ENCODE results near the gene UBR1.
"Not testable (repeated sequence)": the region's sequence is repeated elsewhere in the genome, so short reads cannot be mapped to it uniquely, and the experiment has no call there.

UBR1 gene

GRCh38 chr15:42903388-42904324, 202.2 kb downstream of the UBR1 start:
- no peak for DNase-seq

DNA sequence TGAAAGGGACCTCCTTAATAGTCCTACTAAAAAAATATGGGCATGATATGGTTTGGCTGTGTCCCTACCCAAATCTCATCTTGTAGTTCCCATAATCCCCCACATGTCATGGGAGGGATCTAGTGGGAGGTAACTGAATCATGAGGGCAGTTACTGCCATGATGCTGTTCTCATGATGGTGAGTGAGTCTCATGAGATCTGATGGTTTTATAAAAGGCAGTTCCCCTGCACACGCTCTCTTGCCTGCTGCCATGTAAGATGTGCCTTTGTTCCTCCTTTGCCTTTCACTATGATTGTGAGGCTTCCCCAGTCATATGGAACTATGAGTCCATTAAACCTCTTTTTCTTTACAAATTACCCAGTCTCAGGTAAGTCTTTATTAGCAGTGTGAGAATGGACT, 211.9 kb downstream of the UBR1 start:
- DNase-seq, result not testable (repeated sequence)

Measured in NCI-H1048 (cell line).